Psoas muscle (tissue), 8 donors: ENCODE measurements around the gene ERV3-1. TPM values are rescaled to one million over a fixed set of nuclear protein-coding genes. Genes with fewer than 3 reads are reported as not detected.
A peak's percentile ranks its signal among the peaks of the same experiment; 100 is the strongest.

Source experiments
- ATAC-seq, 4 donors: fragments of 200-7000 bp; cut with Tn5 transposase; one replicate each; pipeline ENCODE4 v1.9.1; 2020; ENCODE audit warnings: moderate library complexity in 3 of 4, mild to moderate bottlenecking in 2 of 4
- DNase-seq, 2 donors: peaks; one replicate each; pipeline ENCODE4 v3.0.0-alpha.2; 2020
- H3K27ac ChIP-seq: fragments of 200-600 bp; one replicate; pipeline ENCODE4 v1.8.0; 2022
- H3K27me3 ChIP-seq, 3 donors: fragments of 200-600 bp in 1 of 3; one replicate each; pipeline versions ENCODE4 v1.6.1 to v1.8.0; 2013 to 2022; ENCODE audit warnings: low read length in 2 of 3, mild to moderate bottlenecking in 2 of 3, moderate library complexity in 1 of 3; ENCODE audit not compliant: insufficient read depth in 3 of 3
- H3K36me3 ChIP-seq, 2 donors: fragments of 200-600 bp in 1 of 2; one replicate each; pipeline versions ENCODE4 v1.6.1 to v1.8.0; 2013 to 2022; ENCODE audit warnings: low read depth in 1 of 2, mild to moderate bottlenecking in 1 of 2, moderate library complexity in 1 of 2; ENCODE audit not compliant: insufficient read depth in 1 of 2
- H3K4me1 ChIP-seq: fragments of 200-600 bp; one replicate; pipeline ENCODE4 v1.8.0; 2022
- H3K4me3 ChIP-seq: fragments of 200-600 bp; one replicate; pipeline ENCODE4 v1.8.0; 2022; ENCODE audit warnings: mild to moderate bottlenecking
- H3K9me3 ChIP-seq: fragments of 200-600 bp; one replicate; pipeline ENCODE4 v1.8.0; 2022
- CTCF ChIP-seq: fragments of 200-600 bp; IDR thresholded peaks from one replicate; pipeline ENCODE4 v1.8.0; 2022; ENCODE audit warnings: antibody characterized with exemption
- WGBS, 3 donors: extraction: QIAGEN DNeasy Blood & Tissue Kit; methylation state at CpG; one replicate each; pipeline versions ENCODE4 v1.1.6 to v1.1.7; 2013; 5-methylcytosine and 5-hydroxymethylcytosine counted together
- intact Hi-C, 2 donors: fragments of 100-400 bp; cut with DNase I; formaldehyde crosslinking; loops; one replicate each; pipeline versions ENCODE4 v1.11.0 to v1.14.2; 2022
- polyA plus RNA-seq, 3 donors: library from polyadenylated mRNA; stranded (reverse); fragments of 200-250 nt; gene quantifications; one replicate each; pipeline ENCODE4 v1.2.3, GENCODE V29; 2013
- total RNA-seq, 4 donors: library from RNA; stranded (reverse); fragmentation: NEBNext Ultra II Directional in 2 of 4; extraction: Animal tissue kit (Norgen Biotek cat#: 25700) in 2 of 4; gene quantifications; one replicate each; pipeline versions ENCODE4 v1.2.1 to v1.2.4, GENCODE V29; 2021 to 2023
- donor health status: healthy with polysubstance abuse.
- donor health status: DM: no; HTN: no; CAD: no; lungs with moderate emphysema.
- donor health status: Bipolar disorder and iron deficiency.
- donor health status: healthy.
- donor health status: DM: yes; HTN: yes; CAD: no.
- donor health status: DM: no; HTN: no; CAD: no.
- donor health status: DM: no; HTN: no; CAD: no.
- donor health status: DM: yes; HTN: yes; CAD: no.

Gene ERV3-1
- total and polyA plus RNA-seq, 7 donors = 0.80 to 7.2 (median 3.0) TPM

DNA sequence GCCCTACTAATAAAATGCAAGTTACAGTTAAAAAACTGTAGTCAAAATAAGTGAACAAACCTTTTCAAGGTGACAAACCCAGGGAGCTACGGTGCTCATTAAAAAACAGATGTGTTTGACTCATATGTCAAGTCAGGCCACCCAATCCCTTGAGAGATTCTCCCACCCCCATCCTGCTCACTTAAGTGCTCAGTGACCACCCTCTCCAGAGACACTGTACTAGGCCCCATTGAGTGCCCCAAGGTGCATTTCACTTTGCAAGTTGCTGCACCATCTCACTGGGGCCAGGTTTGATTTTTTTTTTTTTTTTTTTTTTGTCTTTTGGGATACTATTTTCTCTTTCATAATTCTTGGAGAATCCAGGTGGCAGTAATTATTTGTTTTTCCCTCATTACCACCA lies 1.9 kb downstream of the ERV3-1 start:
- no peak overlapping the region for H3K27ac ChIP-seq
- no peaks in the 10 kb centered on the region for H3K9me3 ChIP-seq
- no peak for ATAC-seq
- 67 to 82% (median 73%) methylated on average over 1 of the region's 1 CpG for WGBS, 3 donors
- DNase-seq = no peak
- H3K27me3 ChIP-seq = no peaks in the 10 kb centered on the region
- no peaks in the 10 kb centered on the region for H3K36me3 ChIP-seq
- intact Hi-C loops = no loop called here
- peak overlapping the region; percentile 6 for H3K4me3 ChIP-seq
- TF ChIP-seq CTCF = no peak
- peaks cover 14% of the 10 kb centered on the region for H3K4me1 ChIP-seq

DNA sequence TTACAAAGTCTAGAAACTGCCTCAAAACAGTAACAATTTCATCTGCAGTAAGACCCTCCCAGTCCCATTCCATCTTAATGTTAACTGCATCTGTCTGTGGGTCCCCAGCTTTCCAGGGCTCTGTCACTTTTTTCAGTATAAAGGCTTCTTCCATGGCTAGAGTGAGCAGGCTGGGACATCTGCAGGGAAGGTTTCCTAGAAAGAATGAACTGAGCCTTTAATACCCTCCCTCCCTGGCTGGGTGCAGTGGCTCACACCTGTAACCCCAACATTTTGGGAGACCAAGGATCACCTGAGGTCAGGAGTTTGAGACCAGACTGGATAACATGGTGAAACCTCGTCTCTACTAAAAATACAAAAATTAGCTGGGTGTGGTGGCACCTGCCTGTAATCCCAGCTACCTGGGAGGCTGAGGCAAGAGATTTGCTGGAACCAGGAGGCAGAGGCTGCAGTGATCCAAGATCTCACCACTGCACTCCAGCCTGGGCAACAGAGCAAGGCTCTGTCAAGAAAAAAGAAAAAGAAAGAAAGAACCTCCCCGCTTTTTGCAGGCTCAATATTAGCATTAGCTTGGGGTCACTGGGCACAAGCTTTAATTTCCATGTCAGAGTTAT lies 3.4 kb downstream of the ERV3-1 start:
- DNase-seq = no peak
- H3K27ac ChIP-seq = no peak overlapping the region
- no peak overlapping the region for H3K4me3 ChIP-seq
- no peak for ATAC-seq
- H3K27me3 ChIP-seq = no peaks in the 10 kb centered on the region
- no peaks in the 10 kb centered on the region for H3K36me3 ChIP-seq
- no peaks in the 10 kb centered on the region for H3K9me3 ChIP-seq
- peaks cover 19% of the 10 kb centered on the region for H3K4me1 ChIP-seq
- TF ChIP-seq CTCF = no peak
- intact Hi-C loops = no loop called here
- WGBS, 3 donors = 97 to 100% (median 97%) methylated on average over 2 of the region's 2 CpGs

DNA sequence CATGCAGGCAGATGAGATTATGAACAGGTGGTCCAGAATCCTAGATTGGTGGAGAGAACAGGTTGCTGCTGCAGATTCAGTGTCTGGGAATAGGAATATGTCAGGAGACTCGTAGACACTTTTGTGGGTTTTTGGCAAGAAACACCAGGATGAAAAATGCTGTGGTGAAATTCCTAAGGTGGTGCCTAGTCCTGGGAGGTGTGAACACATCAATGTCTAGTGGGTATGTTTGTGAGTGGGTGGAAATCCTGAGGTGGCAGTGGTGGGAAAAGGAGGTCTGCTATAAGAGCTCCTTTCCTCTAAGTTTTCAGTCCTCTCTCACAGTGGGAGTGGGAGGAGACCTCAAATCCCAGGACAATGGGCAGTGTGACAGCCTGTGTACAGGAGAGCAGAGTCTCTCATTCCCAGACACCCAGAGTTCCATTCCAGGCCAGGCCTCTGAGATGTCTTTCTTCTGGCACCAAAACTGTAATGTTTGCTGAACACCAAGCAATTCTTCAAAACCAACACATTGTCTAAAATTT lies 5.1 kb downstream of the ERV3-1 start:
- peaks cover 24% of the 10 kb centered on the region for H3K4me1 ChIP-seq
- no peaks in the 10 kb centered on the region for H3K36me3 ChIP-seq
- intact Hi-C loops = no loop called here
- no peaks in the 10 kb centered on the region for H3K27me3 ChIP-seq
- ATAC-seq = no peak
- no peak overlapping the region for H3K4me3 ChIP-seq
- WGBS, 3 donors = 0% methylated on average over 1 of the region's 1 CpG
- no peak overlapping the region for H3K27ac ChIP-seq
- no peak for DNase-seq
- no peaks in the 10 kb centered on the region for H3K9me3 ChIP-seq
- no peak for TF ChIP-seq CTCF

DNA sequence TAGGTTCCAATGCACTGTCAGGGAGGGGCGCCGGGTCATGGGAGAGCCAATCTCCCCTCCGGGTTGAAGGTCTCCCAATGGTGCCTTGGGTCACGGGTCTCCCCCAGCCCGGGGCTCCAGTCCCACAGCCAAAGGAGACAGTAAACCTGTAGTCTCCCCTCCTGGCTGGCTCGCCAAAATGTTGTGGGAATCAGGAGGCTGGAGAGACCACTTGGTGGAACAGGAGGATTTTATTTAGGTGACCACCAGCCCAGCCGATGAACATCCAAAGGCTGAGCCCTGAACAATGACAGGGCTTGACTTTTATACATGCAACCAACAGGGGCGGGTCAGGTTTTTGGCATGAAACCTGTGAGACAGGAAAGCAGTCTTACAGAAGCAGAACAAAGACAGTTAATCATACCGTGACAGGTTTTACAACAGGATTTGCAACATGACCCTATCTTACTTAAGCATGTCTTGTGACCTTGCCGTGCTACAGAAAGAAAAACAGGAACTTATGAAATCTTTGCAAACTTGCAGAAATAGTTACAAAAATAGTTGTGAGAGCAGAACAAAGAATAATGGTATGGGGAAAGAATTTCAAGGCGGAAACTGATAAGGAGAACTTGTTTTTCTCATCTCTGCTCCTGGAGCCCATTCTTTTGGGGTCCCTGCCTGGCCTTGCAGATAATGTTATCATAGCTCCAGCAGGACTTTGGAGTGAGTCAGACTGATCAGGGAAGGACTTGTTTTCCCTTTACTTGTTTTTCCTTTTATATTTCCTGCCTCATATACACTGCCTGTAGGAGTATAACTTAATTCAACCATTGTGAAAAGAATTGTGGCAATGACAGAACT lies 7.1 kb downstream of the ERV3-1 start:
- Histone ChIP-seq H3K4me3 (no peak overlapping the region), H3K4me1 (peaks cover 10% of the 10 kb centered on the region), H3K27me3 (no peaks in the 10 kb centered on the region), H3K36me3 (no peaks in the 10 kb centered on the region), H3K27ac (peak overlapping the region; percentile 78), H3K9me3 (peaks cover 2% of the 10 kb centered on the region)
- no peak for TF ChIP-seq CTCF
- intact Hi-C loops = no loop called here
- DNase-seq = peak in 1 of 2 donors; percentile 25
- 72 to 83% (median 81%) methylated on average over 11 of the region's 11 CpGs for WGBS, 3 donors
- ATAC-seq = peak; percentile 36 to 79 (median 66)
